HUES6 (cell line): ENCODE measurements around the gene CCNE1.

Experiments used
- H3K27ac ChIP-seq: 2 replicates; pipeline ENCODE4 v1.7.0; 2013; ENCODE audit warnings: low read depth, mild to moderate bottlenecking, low read length, inconsistent platforms
- H3K27me3 ChIP-seq: 2 replicates; pipeline ENCODE4 v1.6.1; 2013; ENCODE audit warnings: low read length; ENCODE audit not compliant: control insufficient read depth, insufficient read depth
- H3K36me3 ChIP-seq: 2 replicates; pipeline ENCODE4 v1.6.1; 2013; ENCODE audit warnings: low read length; ENCODE audit not compliant: control insufficient read depth, insufficient read depth
- H3K4me1 ChIP-seq: 2 replicates; pipeline ENCODE4 v1.6.1; 2013; ENCODE audit warnings: low read length; ENCODE audit not compliant: control insufficient read depth, insufficient read depth
- H3K4me3 ChIP-seq: 2 replicates; pipeline ENCODE4 v1.5.1; 2013; ENCODE audit warnings: low read depth, low read length
- H3K9ac ChIP-seq: one replicate; pipeline ENCODE4 v1.6.1; 2013; ENCODE audit warnings: mild to moderate bottlenecking, low read length
- H3K9me3 ChIP-seq: 2 replicates; pipeline ENCODE4 v1.6.1; 2013; ENCODE audit warnings: low read depth, low read length; ENCODE audit not compliant: control insufficient read depth, insufficient read depth

CCNE1 gene

GRCh38 chr19:29867984-29868383 lies 56.2 kb downstream of the CCNE1 start:
- Histone ChIP-seq H3K27ac (no peak overlapping the region), H3K36me3 (no peaks in the 10 kb centered on the region), H3K27me3 (peaks cover 13% of the 10 kb centered on the region), H3K9ac (no peak overlapping the region), H3K9me3 (peaks cover 9% of the 10 kb centered on the region; the same call in 1 of the 2 replicates), H3K4me1 (no peaks in the 10 kb centered on the region), H3K4me3 (no peak overlapping the region)

DNA sequence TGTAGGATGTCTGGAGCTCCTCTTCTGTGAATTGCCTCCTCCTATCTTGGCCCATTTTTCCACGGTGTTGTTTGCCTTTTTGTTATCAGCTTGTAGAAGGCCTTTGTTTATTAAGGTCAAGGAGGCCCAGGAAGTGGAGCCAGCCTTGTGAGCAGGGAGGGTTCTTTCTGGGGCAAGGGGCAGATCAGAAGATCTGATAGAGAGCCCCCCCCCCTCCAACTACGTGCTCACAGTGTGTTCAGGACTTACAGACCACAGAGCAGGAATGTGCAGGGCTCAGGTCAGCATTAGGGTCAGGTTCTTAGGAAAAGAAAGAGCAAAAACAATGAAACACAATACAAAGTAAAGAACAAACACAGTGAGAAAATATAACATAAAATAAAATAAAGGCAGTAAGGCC lies 59.4 kb downstream of the CCNE1 start:
- H3K9ac ChIP-seq, result no peak overlapping the region

GRCh38 chr19:29872224-29872731 lies 60.5 kb downstream of the CCNE1 start:
- peak overlapping the region; percentile 71 for H3K4me3 ChIP-seq
- H3K36me3 ChIP-seq, result no peaks in the 10 kb centered on the region
- no peaks in the 10 kb centered on the region for H3K4me1 ChIP-seq
- no peak overlapping the region for H3K27ac ChIP-seq
- no peak overlapping the region for H3K9ac ChIP-seq
- H3K9me3 ChIP-seq, result peaks cover 9% of the 10 kb centered on the region; the same call in 1 of the 2 replicates
- H3K27me3 ChIP-seq, result peaks cover 21% of the 10 kb centered on the region

More for the DNA sequence above, 59.4 kb downstream of the CCNE1 start:
- Histone ChIP-seq H3K27ac (no peak overlapping the region), H3K4me1 (no peaks in the 10 kb centered on the region), H3K27me3 (peaks cover 21% of the 10 kb centered on the region), H3K36me3 (no peaks in the 10 kb centered on the region), H3K9me3 (peaks cover 9% of the 10 kb centered on the region; the same call in 1 of the 2 replicates), H3K4me3 (no peak overlapping the region)

GRCh38 chr19:29873024-29873800 lies 61.4 kb downstream of the CCNE1 start:
- H3K4me3 ChIP-seq, result peak overlapping the region; percentile 71
- H3K27ac ChIP-seq, result no peak overlapping the region
- H3K27me3 ChIP-seq, result peaks cover 21% of the 10 kb centered on the region
- peak overlapping the region; percentile 35 for H3K9ac ChIP-seq
- H3K36me3 ChIP-seq, result no peaks in the 10 kb centered on the region
- no peaks in the 10 kb centered on the region for H3K4me1 ChIP-seq
- H3K9me3 ChIP-seq, result peaks cover 2% of the 10 kb centered on the region; the same call in 1 of the 2 replicates
